PFSK-1 (cell line): ENCODE results near the gene ZFPM1.

Experiments
- POLR2AphosphoS5 ChIP-seq: IDR thresholded peaks from 2 replicates; pipeline ENCODE4 v1.6.1; 2012; ENCODE audit warnings: low read depth, mild to moderate bottlenecking, control low read depth, low read length, moderate library complexity
- SIN3A ChIP-seq: IDR thresholded peaks from 2 replicates; pipeline ENCODE4 v1.6.1; 2012; ENCODE audit warnings: mild to moderate bottlenecking, low read length, moderate library complexity, borderline replicate concordance; ENCODE audit not compliant: insufficient read depth

DNA sequence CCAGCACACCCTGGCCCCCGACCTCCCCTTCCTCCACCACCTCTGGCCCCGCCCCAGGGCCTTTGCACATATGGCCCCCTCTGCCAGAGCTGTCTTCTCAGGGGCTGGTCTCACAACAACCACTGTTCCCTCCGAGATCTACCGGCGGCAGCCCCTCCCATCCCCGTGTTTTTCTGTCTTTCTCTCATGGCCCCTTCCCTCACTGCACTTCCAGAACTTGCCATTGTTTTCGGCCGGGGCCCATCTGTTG is 30.2 kb downstream of the ZFPM1 start:
- TF ChIP-seq SIN3A (no peak), POLR2AphosphoS5 (no peak)
